Coronary artery (tissue), 2 donors: ENCODE measurements around the gene PTPN6.

Experiments
- DNase-seq: peaks from one replicate; pipeline ENCODE4 v3.0.0-alpha.2; 2017; ENCODE audit warnings: low spot score
- H3K27ac ChIP-seq, 2 donors: fragments of 200-600 bp; sonication (generic); one replicate each; pipeline ENCODE4 v1.5.1; 2016 to 2019
- H3K4me3 ChIP-seq: fragments of 200-600 bp; sonication (generic); 2 replicates; pipeline ENCODE4 v1.5.1; 2016; ENCODE audit warnings: mild to moderate bottlenecking, moderate library complexity
- CTCF ChIP-seq: fragments of 200-600 bp; sonication (generic); IDR thresholded peaks from one replicate; pipeline ENCODE4 v1.5.1; 2019; ENCODE audit warnings: antibody characterized with exemption

The PTPN6 gene

GRCh38 chr12:6965714-6966113 lies 14.6 kb downstream of the PTPN6 start:
- Histone ChIP-seq H3K4me3 (no peak overlapping the region), H3K27ac (peak overlapping the region in 1 of 2 donors; percentile 71)
- TF ChIP-seq CTCF = no peak
- no peak for DNase-seq

GRCh38 chr12:6966351-6966750 lies 15.2 kb downstream of the PTPN6 start:
- Histone ChIP-seq H3K4me3 (no peak overlapping the region), H3K27ac (no peak overlapping the region)
- no peak for DNase-seq
- TF ChIP-seq CTCF = no peak

GRCh38 chr12:6967651-6968100 lies 16.5 kb downstream of the PTPN6 start:
- no peak for DNase-seq
- no peak overlapping the region for H3K27ac ChIP-seq
- TF ChIP-seq CTCF = no peak
- no peak overlapping the region for H3K4me3 ChIP-seq

- Histone ChIP-seq H3K27ac (no peak overlapping the region), H3K4me3 (peak overlapping the region; percentile 85)
- no peak for DNase-seq
- TF ChIP-seq CTCF = no peak
Measured at GRCh38 chr12:6968426-6968825, 17.3 kb downstream of the PTPN6 start.

- DNase-seq = no peak
- TF ChIP-seq CTCF = no peak
- peak overlapping the region; percentile 89 to 93 for H3K27ac ChIP-seq
- H3K4me3 ChIP-seq = peak overlapping the region; percentile 85
Measured at GRCh38 chr12:6970096-6970527, 19.0 kb downstream of the PTPN6 start.

- H3K4me3 ChIP-seq = no peak overlapping the region
- H3K27ac ChIP-seq = no peak overlapping the region
- no peak for DNase-seq
- no peak for TF ChIP-seq CTCF
Measured at GRCh38 chr12:6974180-6974579, 23.0 kb downstream of the PTPN6 start.

- no peak for TF ChIP-seq CTCF
- no peak for DNase-seq
- no peak overlapping the region for H3K27ac ChIP-seq
Measured at GRCh38 chr12:6975297-6976032, 24.3 kb downstream of the PTPN6 start.

More at GRCh38 chr12:6975297-6976032, 24.3 kb downstream of the PTPN6 start:
- no peak overlapping the region for H3K4me3 ChIP-seq
